Body of pancreas (tissue), 4 donors: ENCODE results near the gene C1orf115. TPM values are rescaled to one million over a fixed set of nuclear protein-coding genes. Genes with fewer than 3 reads are reported as not detected.
"Not testable (repeated sequence)": the region's sequence is repeated elsewhere in the genome, so short reads cannot be mapped to it uniquely, and the experiment has no call there.

ENCODE experiments used
- ATAC-seq: fragments of 150-250 bp; one replicate; pipeline ENCODE4 v1.9.1; 2016
- DNase-seq, 4 donors: peaks; one replicate each; pipeline ENCODE4 v3.0.0-alpha.2; 2019
- H3K27ac ChIP-seq, 4 donors: fragments of 200-600 bp; sonication (generic); 1 replicate in 3 of 4; 2 replicates in 1 of 4; pipeline versions ENCODE4 v1.5.1 to v1.6.1; 2016 to 2019; ENCODE audit warnings: mild to moderate bottlenecking in 1 of 4, mixed read lengths in 1 of 4, moderate library complexity in 1 of 4
- H3K27me3 ChIP-seq, 2 donors: fragments of 200-600 bp; sonication (generic); one replicate each; pipeline ENCODE4 v1.6.0; 2016; ENCODE audit warnings: mild to moderate bottlenecking in 1 of 2
- H3K36me3 ChIP-seq, 2 donors: fragments of 200-600 bp; sonication (generic); replicated peaks in 1 of 2; 2 replicates each; pipeline ENCODE4 v1.5.1; 2016; ENCODE audit warnings: low read depth in 2 of 2; ENCODE audit not compliant: insufficient read depth in 1 of 2
- H3K4me1 ChIP-seq: fragments of 200-600 bp; sonication (generic); one replicate; pipeline ENCODE4 v1.6.0; 2016
- H3K4me3 ChIP-seq, 2 donors: fragments of 200-600 bp; sonication (generic); 1 replicate in 1 of 2; 2 replicates in 1 of 2; pipeline ENCODE4 v1.5.1; 2016 to 2019
- H3K9me3 ChIP-seq, 3 donors: fragments of 200-600 bp; sonication (generic); 1 replicate in 2 of 3; 2 replicates in 1 of 3; pipeline ENCODE4 v1.5.1; 2016
- POLR2A ChIP-seq, 3 donors: fragments of 450-650 bp; IDR thresholded peaks; one replicate each; pipeline ENCODE4 v1.6.1; 2016; ENCODE audit warnings: antibody characterized with exemption in 3 of 3, mild to moderate bottlenecking in 2 of 3
- WGBS, 2 donors: methylation state at CpG; one replicate each; pipeline ENCODE4 v1.1.5; 2017; 5-methylcytosine and 5-hydroxymethylcytosine counted together
- intact Hi-C: fragments of 100-400 bp; cut with DNase I; formaldehyde crosslinking; loops from one replicate; pipeline ENCODE4 v1.15.1; 2023
- total RNA-seq, 2 donors: library from RNA; depleted of rRNA; stranded (reverse); fragments of >200 nt; gene quantifications; one replicate each; pipeline ENCODE4 v1.1.0, GENCODE V29; 2016
- TF ChIP-seq, protein P1 (sequence below), 7 experiments: fragments of 450-650 bp in 4 of 7; fragments of 200-600 bp in 3 of 7; sonication (generic) in 3 of 7; IDR thresholded peaks; one replicate each; pipeline ENCODE4 v1.5.1; 2016 to 2019; ENCODE audit warnings: antibody characterized with exemption in 7 of 7

C1orf115 gene
- total RNA-seq, 2 donors from 2014 or later, result 10.9 to 11.4 TPM

DNA sequence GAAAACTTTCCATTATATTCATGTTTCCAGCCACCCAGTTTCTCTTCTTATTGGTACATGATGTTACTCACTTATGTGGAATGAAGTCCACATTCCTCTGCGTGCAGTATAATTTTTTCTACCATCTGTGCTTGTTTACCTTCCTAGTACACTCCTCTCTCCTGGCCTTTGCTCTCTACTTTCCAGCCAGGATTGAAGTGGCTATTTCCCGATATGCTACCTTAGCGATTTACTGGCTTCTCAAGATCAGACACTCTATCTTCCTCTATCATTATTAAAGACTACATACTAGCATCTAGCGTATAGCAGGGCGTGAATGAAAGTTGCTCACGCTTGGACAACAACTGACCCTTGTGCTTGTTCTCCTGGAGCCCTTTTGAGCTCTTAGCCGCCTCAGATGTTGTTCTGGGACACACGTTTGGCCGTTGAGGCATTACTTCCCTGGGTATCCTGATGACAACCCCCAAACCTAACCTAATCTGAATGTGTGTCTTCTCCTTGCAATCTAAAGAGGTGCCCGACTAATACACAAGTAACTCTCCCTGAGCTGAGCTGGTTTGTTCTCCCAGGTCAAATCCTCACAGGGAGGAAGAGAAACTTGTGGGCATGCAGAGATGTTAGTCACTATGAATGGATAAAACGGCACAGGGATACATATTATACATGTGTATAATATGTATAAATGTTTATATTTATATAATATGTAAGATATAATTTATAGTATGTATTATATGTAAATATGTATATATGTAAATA, 44.6 kb downstream of the C1orf115 start:
- peak overlapping the region in 2 of 4 donors; percentile 39 to 53 for H3K27ac ChIP-seq
- intact Hi-C loops, result loop anchor here (5.0 kb wide), 1 partner anchor 42 kb away; the partner anchor contains the start of gene C1orf115

DNA sequence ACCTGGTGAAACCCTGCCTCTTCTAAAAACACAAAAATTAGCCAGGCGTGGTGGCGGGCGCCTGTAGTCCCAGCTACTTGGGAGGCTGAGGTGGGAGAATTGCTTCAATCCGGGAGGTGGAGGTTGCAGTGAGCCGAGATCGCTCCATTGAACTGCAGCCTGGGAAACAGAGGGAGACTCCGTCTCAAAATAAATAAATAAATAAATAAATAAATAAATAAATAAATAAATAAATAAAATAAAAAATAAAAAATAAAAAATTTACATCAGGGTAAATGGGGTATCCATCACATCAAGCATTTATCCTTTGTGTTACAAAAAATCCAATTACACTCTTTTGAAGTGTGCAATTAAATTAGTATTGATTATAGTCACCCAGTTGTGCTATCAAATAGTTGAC, 46.1 kb downstream of the C1orf115 start:
- H3K4me3 ChIP-seq, ATAC-seq, H3K36me3 ChIP-seq, H3K9me3 ChIP-seq, DNase-seq, H3K27ac ChIP-seq, H3K27me3 ChIP-seq, intact Hi-C loops: not testable (repeated sequence)
- peaks cover 27% of the 10 kb centered on the region for H3K4me1 ChIP-seq
- WGBS, 2 donors, result 94 to 95% methylated on average over 7 of the region's 7 CpGs

More for the DNA sequence above, 44.6 kb downstream of the C1orf115 start:
- H3K27me3 ChIP-seq, result no peaks in the 10 kb centered on the region
- H3K4me1 ChIP-seq, result peaks cover 27% of the 10 kb centered on the region
- no peaks in the 10 kb centered on the region for H3K36me3 ChIP-seq
- H3K9me3 ChIP-seq, result no peaks in the 10 kb centered on the region
- H3K4me3 ChIP-seq, result no peak overlapping the region
- peak; percentile 73 for ATAC-seq
- WGBS, 2 donors, result 41 to 51% methylated on average over 11 of the region's 11 CpGs
- peak in 2 of 4 donors; percentile 15 to 39 for DNase-seq
- TF ChIP-seq POLR2A (IDR thresholded peaks at IDR 0.05), result no peak
- TF ChIP-seq, protein P1, sequence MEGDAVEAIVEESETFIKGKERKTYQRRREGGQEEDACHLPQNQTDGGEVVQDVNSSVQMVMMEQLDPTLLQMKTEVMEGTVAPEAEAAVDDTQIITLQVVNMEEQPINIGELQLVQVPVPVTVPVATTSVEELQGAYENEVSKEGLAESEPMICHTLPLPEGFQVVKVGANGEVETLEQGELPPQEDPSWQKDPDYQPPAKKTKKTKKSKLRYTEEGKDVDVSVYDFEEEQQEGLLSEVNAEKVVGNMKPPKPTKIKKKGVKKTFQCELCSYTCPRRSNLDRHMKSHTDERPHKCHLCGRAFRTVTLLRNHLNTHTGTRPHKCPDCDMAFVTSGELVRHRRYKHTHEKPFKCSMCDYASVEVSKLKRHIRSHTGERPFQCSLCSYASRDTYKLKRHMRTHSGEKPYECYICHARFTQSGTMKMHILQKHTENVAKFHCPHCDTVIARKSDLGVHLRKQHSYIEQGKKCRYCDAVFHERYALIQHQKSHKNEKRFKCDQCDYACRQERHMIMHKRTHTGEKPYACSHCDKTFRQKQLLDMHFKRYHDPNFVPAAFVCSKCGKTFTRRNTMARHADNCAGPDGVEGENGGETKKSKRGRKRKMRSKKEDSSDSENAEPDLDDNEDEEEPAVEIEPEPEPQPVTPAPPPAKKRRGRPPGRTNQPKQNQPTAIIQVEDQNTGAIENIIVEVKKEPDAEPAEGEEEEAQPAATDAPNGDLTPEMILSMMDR (IDR thresholded peaks at IDR 0.05), result no peak

DNA sequence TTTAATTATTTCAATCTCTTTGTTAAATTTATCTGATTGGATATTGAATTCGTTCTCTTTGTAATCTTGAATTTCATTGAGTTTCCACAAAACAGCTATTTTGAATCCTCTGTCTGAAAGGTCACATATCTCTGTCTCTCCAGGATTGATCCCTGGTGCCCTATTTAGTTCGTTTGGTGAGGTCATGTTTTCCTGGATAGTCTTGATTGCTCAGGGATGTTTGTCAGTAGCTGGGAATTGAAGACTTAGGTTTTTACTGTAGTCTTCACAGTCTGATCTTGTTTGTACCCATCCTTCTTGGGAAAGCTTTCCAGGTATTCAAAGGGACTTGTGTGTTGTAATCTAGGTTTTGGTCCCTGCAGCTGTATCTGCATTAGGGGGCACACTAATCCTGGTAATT, 51.2 kb downstream of the C1orf115 start:
- TF ChIP-seq POLR2A (IDR thresholded peaks at IDR 0.05), result no peak
- TF ChIP-seq, protein P1 (IDR thresholded peaks at IDR 0.05), result no peak
- no peaks in the 10 kb centered on the region for H3K4me1 ChIP-seq
- H3K9me3 ChIP-seq, result no peaks in the 10 kb centered on the region
- no peak overlapping the region for H3K4me3 ChIP-seq
- 53 to 59% methylated on average over 2 of the region's 2 CpGs for WGBS, 2 donors
- intact Hi-C loops, result no loop called here
- no peaks in the 10 kb centered on the region for H3K36me3 ChIP-seq
- H3K27ac ChIP-seq, result no peak overlapping the region
- DNase-seq (no peak), ATAC-seq (no peak)
- no peaks in the 10 kb centered on the region for H3K27me3 ChIP-seq

DNA sequence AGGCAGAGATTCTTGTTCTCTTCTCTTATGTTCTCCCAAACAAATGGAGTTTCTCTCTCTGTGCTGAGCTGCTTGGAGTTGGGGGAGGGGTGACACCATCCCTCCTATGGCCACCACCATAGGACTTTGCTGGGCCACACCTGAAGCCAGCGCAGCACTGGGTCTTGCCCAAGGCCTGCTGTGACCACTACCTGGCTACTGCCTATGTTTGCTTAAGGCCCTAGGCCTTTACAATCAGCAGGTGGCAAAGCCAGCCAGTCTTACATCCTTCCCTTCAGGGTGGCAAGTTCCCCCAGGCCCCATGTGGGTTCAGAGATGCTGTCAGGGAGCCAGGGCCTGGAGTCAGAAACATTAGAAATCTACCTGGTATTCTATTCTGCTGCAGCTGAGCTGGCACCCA, 51.7 kb downstream of the C1orf115 start:
- H3K36me3 ChIP-seq, result no peaks in the 10 kb centered on the region
- WGBS, 2 donors, result 100% methylated on average over 1 of the region's 1 CpG
- no peak for ATAC-seq

DNA sequence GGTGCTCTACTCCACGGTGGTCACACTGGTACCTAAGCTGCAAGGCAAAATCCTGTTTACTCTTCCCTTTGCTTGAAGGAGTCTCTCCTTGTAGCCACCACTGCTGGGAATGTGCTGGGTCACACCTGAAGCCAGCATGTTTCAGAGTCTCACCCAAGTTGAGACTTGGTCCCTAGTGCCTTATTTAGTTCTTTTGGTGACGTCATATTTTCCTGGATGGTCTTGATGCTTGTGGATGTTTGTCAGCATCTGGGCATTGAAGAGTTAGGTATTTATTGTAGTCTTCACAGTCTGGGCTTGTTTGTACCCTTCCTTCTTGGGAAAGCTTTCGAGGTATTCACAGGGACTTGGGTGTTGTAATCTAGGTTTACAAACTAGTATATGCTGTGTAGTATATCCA, 52.4 kb downstream of the C1orf115 start:
- Histone ChIP-seq H3K27ac (no peak overlapping the region), H3K36me3 (no peaks in the 10 kb centered on the region), H3K4me3 (no peak overlapping the region), H3K27me3 (no peaks in the 10 kb centered on the region), H3K4me1 (peaks cover 5% of the 10 kb centered on the region), H3K9me3 (no peaks in the 10 kb centered on the region)
- ATAC-seq (no peak), DNase-seq (no peak)
- intact Hi-C loops, result no loop called here
- TF ChIP-seq, protein P1 (IDR thresholded peaks at IDR 0.05), result no peak
- no peak for TF ChIP-seq POLR2A (IDR thresholded peaks at IDR 0.05)
- 75 to 85% methylated on average over 3 of the region's 3 CpGs for WGBS, 2 donors

More for the DNA sequence above, 51.7 kb downstream of the C1orf115 start:
- H3K4me3 ChIP-seq, result no peak overlapping the region
- DNase-seq, result no peak
- no peaks in the 10 kb centered on the region for H3K27me3 ChIP-seq
- intact Hi-C loops, result no loop called here
- no peak for TF ChIP-seq POLR2A (IDR thresholded peaks at IDR 0.05)
- TF ChIP-seq, protein P1 (IDR thresholded peaks at IDR 0.05), result no peak
- H3K9me3 ChIP-seq, result no peaks in the 10 kb centered on the region
- no peaks in the 10 kb centered on the region for H3K4me1 ChIP-seq
- no peak overlapping the region for H3K27ac ChIP-seq
